Measurements from ENCODE around the gene ACAP3. TPM values are rescaled to one million over a fixed set of nuclear protein-coding genes. Genes with fewer than 3 reads are reported as not detected.

The ACAP3 gene
- total RNA-seq, 1 experiment from 2014 or later: 42.2 TPM

- peak overlapping the region; percentile 81 for H3K27ac Mint-ChIP-seq
- POLR2A ChIA-PET: no interaction called here
- H3K36me3 Mint-ChIP-seq: peaks cover 55% of the 10 kb centered on the region
- H3K4me1 Mint-ChIP-seq: peaks cover 15% of the 10 kb centered on the region
- no peak overlapping the region for H3K4me3 Mint-ChIP-seq
- ATAC-seq (no peak), DNase-seq (ENCODE audit: low spot score) (no peak)
- CTCF ChIA-PET: interaction anchor here (2.1 kb wide), 1 partner anchor 32 kb away, joined by 8 read pairs; no protein-coding TSS in a partner anchor
- no peaks in the 10 kb centered on the region for H3K27me3 Mint-ChIP-seq (ENCODE audit: low read depth)
- H3K9me3 Mint-ChIP-seq: no peaks in the 10 kb centered on the region
- TF ChIP-seq ZMAT4 (CRISPR knock-in tag; IDR thresholded peaks at IDR 0.05) (no peak), GTF2I (CRISPR knock-in tag; conservative IDR thresholded peaks at IDR 0.05) (no peak), ZNF232 (CRISPR knock-in tag; IDR thresholded peaks at IDR 0.05) (no peak), ZNF138 (CRISPR knock-in tag; conservative IDR thresholded peaks at IDR 0.05) (no peak), ELF4 (CRISPR knock-in tag; IDR thresholded peaks at IDR 0.05; ENCODE audit: low read depth) (no peak), PRRX2 (CRISPR knock-in tag; IDR thresholded peaks at IDR 0.05) (no peak), ZNF512 (CRISPR knock-in tag; IDR thresholded peaks at IDR 0.05; ENCODE audit: borderline replicate concordance) (no peak), CREB1 (CRISPR knock-in tag; IDR thresholded peaks at IDR 0.05) (no peak), ZNF423 (CRISPR knock-in tag; IDR thresholded peaks at IDR 0.05) (no peak), ETV6 (CRISPR knock-in tag; IDR thresholded peaks at IDR 0.05) (no peak), STAT6 (CRISPR knock-in tag; conservative IDR thresholded peaks at IDR 0.05; ENCODE audit: low read depth) (no peak), IRF1 (CRISPR knock-in tag; IDR thresholded peaks at IDR 0.05) (no peak), ERG (CRISPR knock-in tag; IDR thresholded peaks at IDR 0.05) (no peak), GRHL2 (CRISPR knock-in tag; IDR thresholded peaks at IDR 0.05; ENCODE audit: insufficient replicate concordance, severe bottlenecking) (no peak), E2F5 (CRISPR knock-in tag; IDR thresholded peaks at IDR 0.05) (no peak)
Measured at GRCh38 chr1:1259951-1260600, 47.7 kb downstream of the ACAP3 start.

- no peaks in the 10 kb centered on the region for H3K9me3 Mint-ChIP-seq
- H3K4me3 Mint-ChIP-seq: no peak overlapping the region
- POLR2A ChIA-PET: no interaction called here
- DNase-seq (ENCODE audit: low spot score) (no peak), ATAC-seq (no peak)
- H3K4me1 Mint-ChIP-seq: peaks cover 15% of the 10 kb centered on the region
- peak overlapping the region; percentile 81 for H3K27ac Mint-ChIP-seq
- TF ChIP-seq ZNF416 (CRISPR knock-in tag; IDR thresholded peaks at IDR 0.05): no peak
- TF ChIP-seq GRHL2 (CRISPR knock-in tag; IDR thresholded peaks at IDR 0.05; ENCODE audit: insufficient replicate concordance, severe bottlenecking): no peak
- TF ChIP-seq HMGXB4 (CRISPR knock-in tag; IDR thresholded peaks at IDR 0.05): no peak
- H3K36me3 Mint-ChIP-seq: peaks cover 60% of the 10 kb centered on the region
- no peaks in the 10 kb centered on the region for H3K27me3 Mint-ChIP-seq (ENCODE audit: low read depth)
- CTCF ChIA-PET: no interaction called here
Measured at GRCh38 chr1:1259540-1259939, 48.2 kb downstream of the ACAP3 start.

Measured in WTC11 (cell line).